Right lobe of liver (tissue), 4 donors: ENCODE measurements around the gene CCL25.

Experiments
- CTCF ChIP-seq, 4 donors: fragments of 200-600 bp in 3 of 4; fragments of 450-650 bp in 1 of 4; IDR thresholded peaks; one replicate each; pipeline versions ENCODE4 v1.5.1 to v1.8.0; 2016 to 2022; ENCODE audit warnings: antibody characterized with exemption in 4 of 4, mild to moderate bottlenecking in 2 of 4
- POLR2A ChIP-seq: fragments of 450-650 bp; IDR thresholded peaks from one replicate; pipeline ENCODE4 v1.6.1; 2017; ENCODE audit warnings: antibody characterized with exemption, mild to moderate bottlenecking
- donor health status: DM: no; HTN: no; CAD: no.
- donor health status: DM: no; HTN: no; CAD: no.
- donor health status: DM: no; HTN: yes; CAD: no.

GRCh38 chr19:8090950-8091349, 38.4 kb downstream of the CCL25 start:
- no peak for TF ChIP-seq CTCF (IDR thresholded peaks at IDR 0.05)
- no peak for TF ChIP-seq POLR2A
